Activated CD4-positive, alpha-beta memory T cell treated with anti-CD3 and anti-CD28 coated beads, Interleukin-2, amount 10 ng/mL, durations not matched to agents 7 days and 5 days (primary cell): Measurements from ENCODE around the gene TAPBP. TPM values are rescaled to one million over a fixed set of nuclear protein-coding genes. Genes with fewer than 3 reads are reported as not detected.
"Not testable (repeated sequence)": the region's sequence is repeated elsewhere in the genome, so short reads cannot be mapped to it uniquely, and the experiment has no call there.

Experiments used
- CTCF ChIA-PET: fragments of 350-600 bp; sonication (Branson Sonifier 250); formaldehyde crosslinking; loops from one replicate; lab custom pipeline; 2021; ENCODE audit warnings: antibody characterized with exemption, inconsistent platforms; lab: Charles Lee
- POLR2A ChIA-PET: fragments of 350-600 bp; sonication (Branson Sonifier 250); formaldehyde crosslinking; loops from one replicate; lab custom pipeline; 2021; ENCODE audit warnings: antibody characterized with exemption; lab: Charles Lee
- DNase-seq: peaks from one replicate; pipeline ENCODE4 v3.0.0-alpha.2; 2020
- H3K27ac Mint-ChIP-seq: one replicate; pipeline ENCODE4 v1.8.0; 2021; ENCODE audit warnings: mild to moderate bottlenecking, mixed read lengths
- H3K27me3 Mint-ChIP-seq: one replicate; pipeline ENCODE4 v1.8.0; 2021; ENCODE audit warnings: mixed read lengths
- H3K36me3 Mint-ChIP-seq: one replicate; pipeline ENCODE4 v1.8.0; 2021; ENCODE audit warnings: low read depth, mixed read lengths
- H3K4me1 Mint-ChIP-seq: one replicate; pipeline ENCODE4 v1.8.0; 2021; ENCODE audit warnings: mixed read lengths
- H3K4me3 Mint-ChIP-seq: one replicate; pipeline ENCODE4 v1.8.0; 2021; ENCODE audit warnings: mild to moderate bottlenecking, mixed read lengths
- H3K9me3 Mint-ChIP-seq: one replicate; pipeline ENCODE4 v1.8.0; 2021; ENCODE audit warnings: mixed read lengths
- total RNA-seq, 2 experiments: library from RNA; stranded (reverse); gene quantifications; one replicate each; pipeline ENCODE4 v1.2.3, GENCODE V29; 2021

The TAPBP gene
- total RNA-seq, 2 experiments from 2014 or later = 243 to 249 TPM

- no peak for DNase-seq
- ChIA-PET CTCF (interaction anchor here (0.7 to 3.1 kb wide), 3 partner anchors 8 to 136 kb away, joined by 3 to 29 read pairs (median 20); partner anchors contain the start of genes B3GALT4 and RGL2), POLR2A (interaction anchor here (1.2 to 14.3 kb wide), 8 partner anchors 8 to 55 kb away, joined by 4 to 234 read pairs (median 24); partner anchors contain the start of genes B3GALT4, RGL2, RPS18 and TAPBP)
- H3K36me3 Mint-ChIP-seq = peaks cover 40% of the 10 kb centered on the region
- peak overlapping the region; percentile 90 for H3K4me3 Mint-ChIP-seq
- peak overlapping the region; percentile 80 for H3K27ac Mint-ChIP-seq
- H3K27me3 Mint-ChIP-seq = no peaks in the 10 kb centered on the region
- peaks cover 48% of the 10 kb centered on the region for H3K4me1 Mint-ChIP-seq
- H3K9me3 Mint-ChIP-seq = no peaks in the 10 kb centered on the region
These were observed 23.4 kb downstream of the TAPBP start for GRCh38 chr6:33290459-33290858.

DNA sequence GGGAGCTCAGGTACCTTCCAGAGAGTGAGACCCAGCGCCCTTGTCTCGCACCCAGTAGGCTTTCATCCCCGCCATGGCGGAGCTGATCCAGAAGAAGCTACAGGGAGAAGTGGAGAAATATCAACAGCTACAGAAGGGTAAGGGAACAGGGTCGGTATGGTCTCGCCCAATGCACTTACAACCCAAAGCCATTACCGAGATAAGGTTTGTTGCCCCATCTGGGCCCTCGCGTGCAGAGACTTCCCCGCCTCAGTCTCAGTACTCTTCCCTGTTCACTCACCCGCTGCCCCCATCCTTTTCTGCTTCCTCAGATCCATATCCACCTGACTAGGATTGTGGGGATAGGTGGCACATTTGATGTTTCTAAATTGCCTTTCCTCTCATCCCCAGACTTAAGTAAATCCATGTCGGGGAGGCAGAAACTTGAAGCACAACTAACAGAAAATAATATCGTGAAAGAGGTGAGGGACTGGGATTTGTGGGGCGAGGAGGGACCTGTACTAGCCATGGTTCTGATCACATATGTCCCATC lies 24.0 kb downstream of the TAPBP start:
- peaks cover 47% of the 10 kb centered on the region for H3K4me1 Mint-ChIP-seq
- H3K27me3 Mint-ChIP-seq = no peaks in the 10 kb centered on the region
- ChIA-PET POLR2A (interaction anchor here (1.0 to 14.3 kb wide), 16 partner anchors 9 to 318 kb away, joined by 3 to 234 read pairs (median 5); partner anchors contain the start of genes B3GALT4, KIFC1, RGL2 and RPS18), CTCF (interaction anchor here (0.5 to 3.1 kb wide), 8 partner anchors 9 to 137 kb away, joined by 3 to 29 read pairs (median 6); partner anchors contain the start of genes B3GALT4, RGL2, RPS18 and VPS52)
- H3K4me3 Mint-ChIP-seq = peak overlapping the region; percentile 90
- H3K9me3 Mint-ChIP-seq = no peaks in the 10 kb centered on the region
- no peak for DNase-seq
- peaks cover 39% of the 10 kb centered on the region for H3K36me3 Mint-ChIP-seq
- H3K27ac Mint-ChIP-seq = peak overlapping the region; percentile 80

DNA sequence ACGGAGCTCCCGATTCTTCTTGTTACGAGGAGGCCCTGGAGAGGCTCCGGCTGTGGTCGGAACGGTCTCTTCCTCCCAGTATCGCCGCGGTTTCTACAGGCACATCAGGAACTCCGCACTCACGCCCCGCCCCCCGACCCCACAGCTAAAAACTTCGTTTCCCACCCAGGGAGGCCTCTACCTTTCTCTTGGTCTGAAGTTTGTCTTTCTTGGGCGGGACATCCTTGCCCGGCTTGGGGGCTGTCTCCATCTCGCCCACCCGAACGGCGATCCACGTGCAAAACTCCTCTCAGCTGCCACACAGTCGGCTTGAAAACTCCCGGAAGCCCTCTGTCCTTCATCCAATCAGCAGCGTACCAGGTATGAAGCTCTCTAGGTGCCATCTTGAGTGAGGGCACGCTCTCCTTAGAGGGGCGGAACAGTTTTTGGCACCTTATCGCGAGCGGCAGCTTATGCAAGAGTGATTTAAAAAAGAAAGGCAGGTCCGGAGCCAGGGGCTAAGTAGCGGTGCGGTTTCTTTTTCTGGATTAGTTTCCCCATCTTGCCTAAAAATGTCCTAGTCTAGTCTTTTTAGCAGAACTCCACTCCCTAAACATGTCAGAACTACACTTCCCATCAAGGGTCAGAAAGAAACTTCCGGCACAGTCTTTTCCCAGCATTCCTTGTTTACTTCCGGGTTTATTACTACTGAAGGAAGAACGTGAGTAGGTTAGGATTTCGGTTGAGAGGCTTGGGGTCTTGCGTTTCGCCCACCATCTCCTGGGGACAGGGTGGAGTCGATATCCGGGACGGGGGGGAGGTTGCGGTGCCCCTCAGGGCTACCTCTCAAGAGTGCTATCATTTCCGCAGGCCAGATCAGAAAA lies 24.7 kb downstream of the TAPBP start, which contains the start of the genes PFDN6 and WDR46:
PFDN6 (plus strand) TSS at position 681 of the 863 bp plus-strand sequence. CDS start 256 bp downstream, outside the sequence.
WDR46 (minus strand) TSS at position 319 of the 863 bp plus-strand sequence; CDS start at position 250, 69 bp downstream.
- H3K36me3 Mint-ChIP-seq = peaks cover 38% of the 10 kb centered on the region

GRCh38 chr6:33288141-33288920 lies 25.5 kb downstream of the TAPBP start:
- no peak overlapping the region for H3K27ac Mint-ChIP-seq
- H3K36me3 Mint-ChIP-seq = peaks cover 37% of the 10 kb centered on the region
- no peak for DNase-seq
- CTCF ChIA-PET = interaction anchor here (0.8 to 3.1 kb wide), 6 partner anchors 10 to 40 kb away, joined by 3 to 29 read pairs (median 11); partner anchors contain the start of genes B3GALT4, RGL2, RPS18 and VPS52
- POLR2A ChIA-PET = interaction anchor here (1.0 to 14.3 kb wide), 14 partner anchors 9 to 142 kb away, joined by 3 to 234 read pairs (median 6); partner anchors contain the start of genes B3GALT4, RGL2, RPS18 and SYNGAP1
- no peaks in the 10 kb centered on the region for H3K27me3 Mint-ChIP-seq
- no peaks in the 10 kb centered on the region for H3K9me3 Mint-ChIP-seq
- peak overlapping the region; percentile 90 for H3K4me3 Mint-ChIP-seq
- peaks cover 47% of the 10 kb centered on the region for H3K4me1 Mint-ChIP-seq

More for the DNA sequence above, 24.7 kb downstream of the TAPBP start, which contains the start of the genes PFDN6 and WDR46:
- no peaks in the 10 kb centered on the region for H3K27me3 Mint-ChIP-seq
- no peaks in the 10 kb centered on the region for H3K9me3 Mint-ChIP-seq
- CTCF ChIA-PET = interaction anchor here (0.5 to 3.1 kb wide), 7 partner anchors 9 to 100 kb away, joined by 3 to 29 read pairs (median 7); partner anchors contain the start of genes B3GALT4, RGL2, RPS18 and VPS52
- H3K4me3 Mint-ChIP-seq = peak within 1 kb of the TSS; percentile 90
- peak; percentile 87 for DNase-seq
- H3K4me1 Mint-ChIP-seq = peaks cover 47% of the 10 kb centered on the region
- POLR2A ChIA-PET = interaction anchor here (1.0 to 14.3 kb wide), 18 partner anchors 10 to 317 kb away, joined by 3 to 234 read pairs (median 6); partner anchors contain the start of genes B3GALT4, KIFC1, RGL2 and RPS18
- peak within 1 kb of the TSS; percentile 80 for H3K27ac Mint-ChIP-seq

- no peak overlapping the region for H3K27ac Mint-ChIP-seq
- no peak for DNase-seq
- H3K36me3 Mint-ChIP-seq = peaks cover 39% of the 10 kb centered on the region
- POLR2A ChIA-PET = interaction anchor here (1.1 to 14.3 kb wide), 5 partner anchors 8 to 31 kb away, joined by 3 to 234 read pairs (median 6); partner anchors contain the start of genes B3GALT4, RGL2, RPS18 and VPS52
- H3K9me3 Mint-ChIP-seq = no peaks in the 10 kb centered on the region
- CTCF ChIA-PET = no interaction called here
- H3K4me1 Mint-ChIP-seq = peaks cover 46% of the 10 kb centered on the region
- H3K27me3 Mint-ChIP-seq = no peaks in the 10 kb centered on the region
- peak overlapping the region; percentile 90 for H3K4me3 Mint-ChIP-seq
These were observed 26.6 kb downstream of the TAPBP start for GRCh38 chr6:33286946-33287914.

DNA sequence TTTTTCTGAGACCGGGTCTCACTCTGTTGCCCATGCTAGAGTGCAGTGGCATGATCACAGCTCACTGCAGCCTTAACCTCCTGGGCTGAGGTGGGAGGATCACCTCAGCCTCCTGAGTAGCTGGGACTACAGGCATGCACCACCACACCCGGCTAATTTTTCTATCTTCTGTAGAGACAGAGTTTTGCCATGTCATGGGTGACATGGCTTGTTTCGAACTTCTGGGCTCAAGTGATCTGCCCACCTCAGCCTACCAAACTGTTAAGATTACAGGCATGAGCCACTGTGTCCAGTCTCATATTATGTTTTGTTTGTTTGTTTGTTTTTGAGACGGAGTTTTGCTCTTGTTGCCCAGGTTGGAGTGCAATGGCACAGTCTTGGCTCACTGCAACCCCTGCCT lies 28.7 kb downstream of the TAPBP start:
- H3K9me3 Mint-ChIP-seq, POLR2A ChIA-PET, H3K27me3 Mint-ChIP-seq, DNase-seq, H3K27ac Mint-ChIP-seq, H3K4me3 Mint-ChIP-seq, CTCF ChIA-PET: not testable (repeated sequence)
- Mint-ChIP-seq H3K36me3 (peaks cover 45% of the 10 kb centered on the region), H3K4me1 (peaks cover 39% of the 10 kb centered on the region)

- Mint-ChIP-seq H3K36me3 (peaks cover 64% of the 10 kb centered on the region), H3K27ac (peak overlapping the region; percentile 21), H3K27me3 (no peaks in the 10 kb centered on the region), H3K4me3 (no peak overlapping the region), H3K4me1 (peaks cover 39% of the 10 kb centered on the region), H3K9me3 (no peaks in the 10 kb centered on the region)
- DNase-seq = no peak
- ChIA-PET CTCF (interaction anchor here (0.7 kb wide), 1 partner anchor 173 kb away, joined by 3 read pairs; no protein-coding TSS in a partner anchor), POLR2A (interaction anchor here (1.6 to 7.2 kb wide), 4 partner anchors 9 to 64 kb away, joined by 4 to 234 read pairs (median 16); partner anchors contain the start of genes PFDN6, RGL2, RPS18 and VPS52)
These were observed 33.3 kb downstream of the TAPBP start for GRCh38 chr6:33280539-33280938.

GRCh38 chr6:33279971-33280511 lies 33.8 kb downstream of the TAPBP start:
- Mint-ChIP-seq H3K4me3 (no peak overlapping the region), H3K9me3 (no peaks in the 10 kb centered on the region), H3K36me3 (peaks cover 69% of the 10 kb centered on the region), H3K4me1 (peaks cover 44% of the 10 kb centered on the region), H3K27me3 (no peaks in the 10 kb centered on the region), H3K27ac (peak overlapping the region; percentile 21)
- ChIA-PET CTCF (interaction anchor here (0.7 kb wide), 1 partner anchor 174 kb away, joined by 3 read pairs; no protein-coding TSS in a partner anchor), POLR2A (interaction anchor here (1.6 to 7.2 kb wide), 4 partner anchors 8 to 65 kb away, joined by 4 to 234 read pairs (median 16); partner anchors contain the start of genes PFDN6, RGL2, RPS18 and VPS52)
- DNase-seq = no peak

DNA sequence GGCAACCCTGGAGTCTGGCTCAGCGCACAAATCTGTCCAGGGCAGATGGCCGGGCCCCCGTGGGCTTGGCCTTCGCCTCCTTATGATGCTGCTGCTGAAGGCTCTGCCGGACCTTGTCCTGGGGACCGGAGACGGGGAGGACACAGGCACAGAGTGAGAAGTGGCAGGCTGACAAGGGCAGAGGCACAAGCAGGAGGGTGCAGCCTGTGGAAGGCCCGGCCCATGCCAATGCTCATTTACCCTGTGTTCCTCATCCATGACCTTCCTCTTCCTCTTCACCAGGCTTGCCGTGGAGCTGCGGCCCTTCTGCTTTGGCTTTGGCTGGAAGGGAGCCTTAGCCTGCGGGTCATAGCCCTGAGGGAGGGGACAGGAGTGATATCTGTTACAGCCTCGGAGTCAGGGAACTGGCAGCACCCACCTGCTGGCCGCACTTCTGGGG lies 34.6 kb downstream of the TAPBP start:
- H3K9me3 Mint-ChIP-seq = no peaks in the 10 kb centered on the region
- ChIA-PET POLR2A (interaction anchor here (1.6 to 7.2 kb wide), 6 partner anchors 7 to 65 kb away, joined by 4 to 234 read pairs (median 16); partner anchors contain the start of genes PFDN6, RGL2, RPS18 and VPS52), CTCF (interaction anchor here (0.6 kb wide), 1 partner anchor 53 kb away, joined by 3 read pairs; no protein-coding TSS in a partner anchor)
- H3K4me3 Mint-ChIP-seq = no peak overlapping the region
- peaks cover 75% of the 10 kb centered on the region for H3K36me3 Mint-ChIP-seq
- no peaks in the 10 kb centered on the region for H3K27me3 Mint-ChIP-seq
- peaks cover 52% of the 10 kb centered on the region for H3K4me1 Mint-ChIP-seq
- DNase-seq = no peak
- peak overlapping the region; percentile 49 for H3K27ac Mint-ChIP-seq

DNA sequence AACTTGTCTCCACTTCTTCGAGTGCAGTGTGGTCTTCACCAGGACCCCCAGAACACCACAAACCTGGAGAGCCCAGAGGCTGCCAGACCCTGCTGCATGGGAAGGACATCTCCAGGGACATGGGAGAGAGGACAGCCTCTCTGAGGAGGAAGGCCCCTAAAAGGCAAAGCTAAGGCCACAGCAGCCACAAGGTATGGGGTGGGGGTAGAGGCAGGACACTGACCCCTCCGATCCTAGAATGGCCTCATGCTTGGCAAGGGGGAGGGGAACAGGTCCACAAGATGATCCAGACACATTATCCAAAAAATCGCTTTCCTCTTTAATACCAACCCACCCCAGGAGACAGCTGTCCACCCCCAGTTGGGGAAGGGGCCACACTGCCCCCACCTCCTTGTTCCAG lies 35.1 kb downstream of the TAPBP start:
- no peak for DNase-seq
- H3K4me3 Mint-ChIP-seq = peak overlapping the region; percentile 92
- no peaks in the 10 kb centered on the region for H3K9me3 Mint-ChIP-seq
- H3K4me1 Mint-ChIP-seq = peaks cover 55% of the 10 kb centered on the region
- ChIA-PET CTCF (interaction anchor here (0.6 to 2.4 kb wide), 4 partner anchors 11 to 147 kb away, joined by 3 to 20 read pairs (median 12); partner anchors contain the start of genes PFDN6 and WDR46), POLR2A (interaction anchor here (2.4 to 7.2 kb wide), 6 partner anchors 14 to 66 kb away, joined by 9 to 234 read pairs (median 20); partner anchors contain the start of genes PFDN6, RGL2, TAPBP and WDR46)
- peaks cover 77% of the 10 kb centered on the region for H3K36me3 Mint-ChIP-seq
- no peaks in the 10 kb centered on the region for H3K27me3 Mint-ChIP-seq
- peak overlapping the region; percentile 98 for H3K27ac Mint-ChIP-seq
